ENCODE data around the gene KCNS3.

GRCh38 chr2:17849275-17849674 is 29.2 kb upstream of the KCNS3 start:
- TF ChIP-seq CTCF (IDR thresholded peaks at IDR 0.05; ENCODE audit: low read length) (no peak), EZH2 (IDR thresholded peaks at IDR 0.05; ENCODE audit: borderline replicate concordance, low read length) (no peak)
